HG02759 (cell line): Measurements from ENCODE around the gene FLYWCH2.

Source experiments
- ATAC-seq: cut with Tn5 transposase; IDR thresholded peaks from one replicate; pipeline ENCODE4 v1.9.1; 2021; ENCODE audit warnings: mild to moderate bottlenecking, moderate library complexity; ENCODE audit not compliant: unreplicated experiment

The FLYWCH2 gene, protein sequence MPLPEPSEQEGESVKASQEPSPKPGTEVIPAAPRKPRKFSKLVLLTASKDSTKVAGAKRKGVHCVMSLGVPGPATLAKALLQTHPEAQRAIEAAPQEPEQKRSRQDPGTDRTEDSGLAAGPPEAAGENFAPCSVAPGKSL

GRCh38 chr16:2882650-2883457, at the start of gene FLYWCH2:
Gene FLYWCH2 (plus strand): TSS chr16:2883215. CDS start chr16:2896450, 13,235 bp downstream.
- ATAC-seq = peak; percentile 89

DNA sequence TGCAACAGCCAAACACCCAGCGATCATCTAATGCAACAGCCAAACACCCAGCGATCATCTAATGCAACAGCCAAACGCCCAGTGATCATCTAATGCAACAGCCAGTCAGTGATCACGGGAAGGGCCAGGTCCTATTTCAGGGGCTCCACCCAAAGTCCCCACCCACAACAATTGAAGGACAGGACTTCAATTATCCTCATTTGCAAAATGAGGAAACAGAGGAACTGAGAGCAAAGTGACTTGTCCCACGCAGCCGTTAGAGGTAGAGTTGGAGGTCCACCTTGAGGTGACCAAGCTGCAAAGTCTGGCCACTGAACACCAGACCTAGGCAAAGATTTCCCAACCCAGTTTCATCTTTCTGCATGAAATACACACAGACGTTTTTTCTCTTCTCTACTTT, 49.2 kb upstream of the FLYWCH2 start:
- no peak for ATAC-seq

GRCh38 chr16:2834968-2835367, 48.0 kb upstream of the FLYWCH2 start:
- no peak for ATAC-seq

DNA sequence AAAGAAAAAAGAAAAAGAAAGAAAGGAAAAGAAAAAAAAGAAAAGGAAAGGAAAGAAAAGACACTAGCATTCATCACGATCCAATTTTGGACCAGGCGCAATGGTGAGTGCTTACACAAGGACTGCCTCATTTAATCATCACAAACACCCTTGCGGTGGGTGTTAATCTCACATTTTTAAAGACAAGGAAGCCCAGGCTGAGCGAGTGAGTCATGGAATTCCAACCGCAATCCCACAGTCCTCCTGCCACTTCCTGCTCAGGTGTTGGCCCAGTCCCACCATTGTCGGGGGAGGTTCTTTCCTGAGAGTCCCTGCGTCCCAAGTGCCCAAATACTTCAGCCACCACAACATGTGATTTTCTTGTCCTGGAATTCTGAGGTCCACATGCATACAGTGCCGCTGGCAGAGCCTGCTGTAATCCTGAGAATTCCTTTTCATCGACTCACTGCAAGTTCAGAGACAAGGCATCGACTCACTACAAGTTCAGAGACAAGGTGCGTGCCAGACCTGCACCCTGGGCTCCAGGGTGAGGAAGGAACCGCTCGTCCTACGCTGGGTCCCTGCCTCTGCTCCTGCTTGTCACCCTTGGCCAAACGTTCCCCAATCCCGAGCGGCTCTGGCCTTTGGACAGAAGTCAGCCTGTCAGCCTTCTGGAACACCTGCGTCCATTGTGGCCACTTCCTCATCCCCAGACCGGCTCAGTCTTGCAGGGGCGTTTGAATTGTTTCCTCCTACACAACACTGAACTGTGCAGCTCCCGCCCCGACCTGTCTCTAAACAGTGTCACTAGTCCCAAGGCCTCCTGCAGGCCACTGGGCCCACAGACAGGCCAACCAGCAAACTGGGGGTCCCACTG, 47.1 kb upstream of the FLYWCH2 start:
- ATAC-seq = no peak

DNA sequence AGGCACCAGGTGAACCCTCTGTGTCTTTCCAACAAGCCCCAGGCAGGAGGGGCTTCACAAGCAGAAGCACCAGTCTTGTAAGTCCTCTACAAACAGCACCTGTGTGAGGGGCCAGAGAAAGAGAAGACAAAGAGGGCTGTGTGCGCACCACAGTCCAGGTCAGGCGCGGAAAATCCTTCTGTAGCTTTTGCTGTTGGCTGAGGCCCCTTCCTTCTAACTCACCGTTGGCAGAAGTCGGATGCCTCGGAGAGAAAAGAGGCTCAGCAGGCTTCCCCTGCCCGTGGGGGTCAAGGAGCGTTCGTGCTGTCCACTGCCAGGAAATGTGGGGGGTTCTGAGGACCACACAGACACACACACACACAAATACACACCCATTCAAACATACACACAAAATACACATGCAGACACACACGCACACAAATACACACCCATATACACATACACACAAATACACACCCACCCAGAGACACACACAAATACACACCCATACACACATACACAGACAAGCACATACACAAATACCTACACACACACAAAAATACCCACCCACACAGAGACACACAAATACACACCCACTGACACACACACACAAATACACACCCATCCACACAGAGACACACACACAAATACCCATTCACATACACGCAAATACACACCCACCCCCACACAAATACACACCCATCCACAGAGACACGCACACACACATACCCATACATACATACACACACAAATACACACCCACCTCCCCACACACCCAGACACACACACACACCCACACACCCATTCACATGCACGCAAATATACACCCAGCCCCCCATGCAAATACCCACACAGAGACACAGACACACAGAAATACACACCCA, 46.1 kb upstream of the FLYWCH2 start:
- no peak for ATAC-seq

- ATAC-seq = no peak
These were observed 44.1 kb upstream of the FLYWCH2 start for GRCh38 chr16:2838928-2839327.

- ATAC-seq = no peak
These were observed 43.2 kb upstream of the FLYWCH2 start for GRCh38 chr16:2839650-2840450.

- no peak for ATAC-seq
These were observed 42.1 kb upstream of the FLYWCH2 start for GRCh38 chr16:2840914-2841313.

GRCh38 chr16:2841606-2842339, 41.2 kb upstream of the FLYWCH2 start:
- ATAC-seq = no peak

DNA sequence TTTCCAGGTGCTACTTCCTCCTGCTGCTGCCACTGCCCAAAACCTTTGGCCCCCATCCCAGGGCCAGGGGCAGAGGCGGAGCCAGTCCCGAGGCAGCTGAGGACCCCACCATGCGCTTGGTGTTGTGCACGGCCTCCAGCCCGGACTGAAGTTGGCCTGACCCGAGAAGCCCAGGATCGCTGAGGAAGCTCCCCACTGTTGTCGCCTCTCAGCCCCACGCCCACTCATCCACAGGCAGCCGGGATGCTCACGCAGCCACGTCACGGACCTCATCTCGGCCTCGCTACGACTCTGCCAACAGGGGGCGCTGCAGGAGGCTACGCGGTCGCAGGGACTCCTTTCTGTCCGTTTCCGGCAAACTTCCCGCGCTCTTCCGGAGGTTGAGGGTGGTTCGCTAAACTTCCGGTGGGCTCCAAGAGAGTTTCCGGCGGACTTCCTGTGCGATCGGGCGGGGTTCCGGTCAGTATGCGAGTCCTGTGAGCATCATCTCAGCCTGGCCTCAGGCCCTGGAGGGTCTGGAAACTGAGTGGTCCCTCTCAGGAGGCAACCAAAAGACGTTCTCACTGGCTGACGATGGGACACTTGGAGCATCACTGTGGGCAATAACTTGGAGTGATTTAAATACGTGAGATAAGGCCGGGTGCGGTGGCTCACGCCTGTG, 40.5 kb upstream of the FLYWCH2 start:
- ATAC-seq = no peak

DNA sequence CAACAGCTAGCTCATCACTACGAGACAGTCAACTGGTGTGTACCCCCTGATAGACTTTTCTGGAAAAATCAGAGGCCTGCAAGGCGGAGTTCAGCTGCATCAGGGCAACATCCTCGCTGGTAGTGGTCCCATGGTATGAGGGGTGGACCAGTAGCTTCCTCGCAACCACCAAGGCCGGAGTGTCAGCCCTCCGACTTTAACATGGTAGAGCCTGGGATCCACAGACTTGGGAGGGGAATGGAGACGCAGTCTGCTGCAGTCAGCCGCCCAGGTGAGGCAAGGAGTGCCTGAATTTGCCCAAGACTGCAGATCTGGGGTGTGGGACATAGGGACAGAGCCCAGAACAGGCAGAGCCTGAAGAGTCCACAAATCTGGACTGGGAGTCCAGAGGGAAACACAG, 39.5 kb upstream of the FLYWCH2 start:
- ATAC-seq = no peak

- ATAC-seq = no peak
These were observed 37.9 kb upstream of the FLYWCH2 start for GRCh38 chr16:2845116-2845515.

DNA sequence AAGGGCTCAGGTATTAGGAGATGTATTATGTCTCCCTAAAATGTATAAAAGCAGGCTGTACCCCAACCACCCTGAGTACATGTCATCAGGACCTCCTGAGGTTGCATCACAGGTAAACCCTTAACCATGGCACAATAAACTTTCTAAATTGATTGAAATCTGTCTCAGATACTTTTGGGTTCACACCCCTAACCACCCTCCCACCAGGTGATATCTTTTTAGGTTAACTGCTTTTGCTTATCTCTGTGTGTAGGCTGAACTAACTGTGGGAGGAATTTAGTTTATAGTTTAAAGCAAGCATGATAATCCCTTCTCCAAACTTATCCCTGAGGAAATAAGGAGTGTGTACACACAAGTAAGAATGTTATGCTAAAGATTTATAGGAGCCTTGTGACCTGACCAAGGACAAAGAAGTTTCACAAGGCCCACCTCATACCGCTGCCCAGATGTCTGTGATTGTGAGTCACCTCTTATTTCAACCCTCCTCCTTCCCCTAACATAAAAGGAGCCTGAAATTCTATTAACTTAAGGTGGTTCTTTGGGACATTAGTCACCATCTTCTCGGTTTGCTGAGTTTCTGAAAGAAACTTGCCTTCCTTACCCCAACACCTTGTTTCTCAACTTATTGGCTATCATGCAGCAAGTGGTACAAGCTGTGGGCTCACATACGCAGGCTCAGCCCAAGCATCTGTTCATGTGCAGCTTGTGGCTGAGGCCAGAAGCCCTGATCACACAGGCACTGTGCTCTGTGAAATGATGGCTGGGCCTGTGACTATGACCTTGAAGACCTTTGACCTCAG, 36.3 kb upstream of the FLYWCH2 start:
- ATAC-seq = no peak

- no peak for ATAC-seq
These were observed 33.9 kb upstream of the FLYWCH2 start for GRCh38 chr16:2848933-2849725.

GRCh38 chr16:2852003-2852730, 30.8 kb upstream of the FLYWCH2 start:
- no peak for ATAC-seq

- no peak for ATAC-seq
These were observed 30.1 kb upstream of the FLYWCH2 start for GRCh38 chr16:2852731-2853507.
